ENCODE measurements around the gene HK2. TPM values are rescaled to one million over a fixed set of nuclear protein-coding genes. Genes with fewer than 3 reads are reported as not detected.

HK2 gene
- total and polyA plus RNA-seq, 5 donors from 2014 or later: 2.7 to 11.4 (median 4.9) TPM

DNA sequence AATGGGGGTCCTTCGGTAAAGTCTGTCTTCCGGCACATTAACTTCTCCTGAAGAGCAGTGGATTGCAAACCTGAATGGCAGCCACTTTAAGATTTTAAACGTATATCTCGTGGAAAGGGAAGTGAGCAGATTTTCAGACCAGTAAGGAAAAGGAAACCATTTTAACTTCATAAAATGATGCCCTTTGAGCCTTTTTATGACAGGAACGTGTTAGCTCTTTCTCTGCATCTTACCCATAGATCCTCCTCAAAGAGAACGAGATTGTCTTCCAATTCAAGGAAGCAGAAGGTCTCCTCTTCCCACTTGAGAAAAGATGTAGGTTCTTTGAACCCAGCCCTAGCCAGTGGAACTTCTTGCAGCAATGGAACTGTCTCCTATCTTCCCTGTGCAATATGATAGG is 35.6 kb downstream of the HK2 start:
- H3K4me3 ChIP-seq (ENCODE audit: low read depth, low read length): no peak overlapping the region
- Mint-ChIP-seq H3K9me3 (no peaks in the 10 kb centered on the region), H3K27ac (no peak overlapping the region), H3K4me1 (peaks cover 0 to 12% (median 6%) of the 10 kb centered on the region in 4 donors), H3K27me3 (no peaks in the 10 kb centered on the region), H3K36me3 (peaks cover 25% of the 10 kb centered on the region), H3K4me3 (no peak overlapping the region)
- DNase-seq: no peak
- no peaks in the 10 kb centered on the region for H3K4me1 ChIP-seq (ENCODE audit: control insufficient read depth, insufficient read depth, low read length, poor library complexity, severe bottlenecking)
- H3K36me3 ChIP-seq (ENCODE audit: control insufficient read depth, insufficient read depth, low read length): peaks cover 7% of the 10 kb centered on the region
- H3K9me3 ChIP-seq (ENCODE audit: control insufficient read depth in 2 of 2, low read length in 2 of 2): no peaks in the 10 kb centered on the region
- H3K27ac ChIP-seq (ENCODE audit: insufficient read depth, low read length, poor library complexity, severe bottlenecking): no peak overlapping the region
- no peak for ATAC-seq (ENCODE audit: low read depth in 2 of 2)
- no peaks in the 10 kb centered on the region for H3K27me3 ChIP-seq (ENCODE audit: control insufficient read depth, insufficient read depth, low read length)

DNA sequence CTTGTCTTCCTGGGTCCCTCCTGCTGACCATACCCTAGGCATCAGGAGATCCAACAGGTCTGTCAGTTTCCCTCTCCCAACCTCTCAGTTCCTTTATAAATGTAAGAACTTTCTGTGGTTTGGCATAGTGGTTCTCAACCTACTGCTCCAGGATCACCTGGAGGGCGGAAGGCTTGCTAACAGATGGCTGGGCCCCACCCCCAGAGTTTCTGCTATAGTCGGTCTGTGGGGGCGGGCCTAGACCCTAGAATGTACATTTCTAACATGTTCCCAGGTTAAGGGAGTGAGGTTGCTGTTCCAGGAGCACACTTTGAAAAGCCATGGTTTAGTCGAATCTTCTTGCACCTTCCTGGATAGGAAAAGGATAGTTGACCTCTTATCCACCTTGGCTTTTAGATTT is 37.0 kb downstream of the HK2 start:
- Mint-ChIP-seq H3K9me3 (no peaks in the 10 kb centered on the region), H3K36me3 (peaks cover 25% of the 10 kb centered on the region), H3K27me3 (no peaks in the 10 kb centered on the region), H3K4me3 (no peak overlapping the region), H3K4me1 (peaks cover 0 to 13% (median 6%) of the 10 kb centered on the region in 4 donors), H3K27ac (peak overlapping the region in 1 of 3 donors; percentile 26)
- no peaks in the 10 kb centered on the region for H3K9me3 ChIP-seq (ENCODE audit: control insufficient read depth in 2 of 2, low read length in 2 of 2)
- peaks cover under 1% of the 10 kb centered on the region for H3K4me1 ChIP-seq (ENCODE audit: control insufficient read depth, insufficient read depth, low read length, poor library complexity, severe bottlenecking)
- H3K27me3 ChIP-seq (ENCODE audit: control insufficient read depth, insufficient read depth, low read length): no peaks in the 10 kb centered on the region
- no peak overlapping the region for H3K4me3 ChIP-seq (ENCODE audit: low read depth, low read length)
- ATAC-seq (ENCODE audit: low read depth in 2 of 2): no peak
- no peak overlapping the region for H3K27ac ChIP-seq (ENCODE audit: insufficient read depth, low read length, poor library complexity, severe bottlenecking)
- no peak for DNase-seq
- peaks cover 7% of the 10 kb centered on the region for H3K36me3 ChIP-seq (ENCODE audit: control insufficient read depth, insufficient read depth, low read length)

DNA sequence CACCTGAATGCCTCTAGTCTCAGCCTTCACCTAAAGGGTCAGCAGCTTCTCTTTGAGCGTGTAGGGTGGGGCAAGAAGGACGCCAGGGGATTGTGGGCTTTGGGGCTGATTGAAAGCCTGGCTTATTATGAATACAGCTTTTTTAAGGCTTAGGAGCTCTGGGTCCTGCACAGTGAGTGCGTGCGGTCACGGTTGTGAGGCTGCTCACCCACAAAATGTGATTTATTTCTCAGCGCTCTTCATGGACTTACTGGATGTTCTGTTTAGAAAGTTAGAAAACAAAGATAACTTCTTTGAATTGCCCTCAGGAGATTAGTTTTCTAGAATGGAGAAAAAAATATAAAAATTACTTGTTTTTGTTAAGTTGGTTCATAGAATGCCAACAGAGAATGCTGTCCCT is 37.5 kb downstream of the HK2 start:
- Mint-ChIP-seq H3K4me3 (no peak overlapping the region), H3K27me3 (no peaks in the 10 kb centered on the region), H3K9me3 (no peaks in the 10 kb centered on the region), H3K27ac (peak overlapping the region in 1 of 3 donors; percentile 26), H3K36me3 (peaks cover 30% of the 10 kb centered on the region), H3K4me1 (peaks cover 3 to 18% (median 6%) of the 10 kb centered on the region in 4 donors)
- no peaks in the 10 kb centered on the region for H3K27me3 ChIP-seq (ENCODE audit: control insufficient read depth, insufficient read depth, low read length)
- ATAC-seq (ENCODE audit: low read depth in 2 of 2) (no peak), DNase-seq (no peak)
- H3K4me1 ChIP-seq (ENCODE audit: control insufficient read depth, insufficient read depth, low read length, poor library complexity, severe bottlenecking): peaks cover 4% of the 10 kb centered on the region
- H3K9me3 ChIP-seq (ENCODE audit: control insufficient read depth in 2 of 2, low read length in 2 of 2): no peaks in the 10 kb centered on the region
- no peak overlapping the region for H3K27ac ChIP-seq (ENCODE audit: insufficient read depth, low read length, poor library complexity, severe bottlenecking)
- peaks cover 7% of the 10 kb centered on the region for H3K36me3 ChIP-seq (ENCODE audit: control insufficient read depth, insufficient read depth, low read length)
- no peak overlapping the region for H3K4me3 ChIP-seq (ENCODE audit: low read depth, low read length)

DNA sequence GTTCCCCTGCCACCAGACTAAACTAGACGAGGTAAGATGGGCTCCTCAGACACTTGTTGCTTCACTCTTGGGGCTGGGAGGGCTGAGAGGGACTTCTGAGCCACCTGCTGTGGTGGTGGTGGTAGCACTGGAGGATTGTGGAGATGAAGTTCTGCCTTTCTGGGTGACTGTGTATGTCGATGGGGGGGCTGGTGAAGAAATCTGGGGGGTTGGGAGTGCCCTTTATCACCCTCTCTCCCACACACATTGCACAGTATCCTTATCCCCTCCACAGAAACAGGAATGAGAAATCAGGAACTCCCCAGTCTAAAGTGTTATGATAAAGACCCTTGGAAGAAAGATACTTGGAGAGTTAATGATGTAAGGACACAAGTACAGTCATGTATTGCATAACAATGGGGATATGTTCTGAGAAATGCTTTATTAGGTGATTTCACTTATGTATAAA is 38.5 kb downstream of the HK2 start:
- H3K36me3 Mint-ChIP-seq: peaks cover 28% of the 10 kb centered on the region
- peak overlapping the region in 2 of 3 donors; percentile 21 to 72 for H3K27ac Mint-ChIP-seq
- Histone ChIP-seq H3K27me3 (ENCODE audit: control insufficient read depth, insufficient read depth, low read length) (no peaks in the 10 kb centered on the region), H3K4me1 (ENCODE audit: control insufficient read depth, insufficient read depth, low read length, poor library complexity, severe bottlenecking) (peaks cover 4% of the 10 kb centered on the region), H3K27ac (ENCODE audit: insufficient read depth, low read length, poor library complexity, severe bottlenecking) (no peak overlapping the region), H3K4me3 (ENCODE audit: low read depth, low read length) (no peak overlapping the region), H3K9me3 (ENCODE audit: control insufficient read depth in 2 of 2, low read length in 2 of 2) (no peaks in the 10 kb centered on the region), H3K36me3 (ENCODE audit: control insufficient read depth, insufficient read depth, low read length) (peaks cover 7% of the 10 kb centered on the region)
- peaks cover 0 to 15% (median 5%) of the 10 kb centered on the region in 4 donors for H3K4me1 Mint-ChIP-seq
- no peaks in the 10 kb centered on the region for H3K27me3 Mint-ChIP-seq
- ATAC-seq (ENCODE audit: low read depth in 2 of 2): no peak
- H3K9me3 Mint-ChIP-seq: no peaks in the 10 kb centered on the region
- no peak overlapping the region for H3K4me3 Mint-ChIP-seq
- DNase-seq: no peak

DNA sequence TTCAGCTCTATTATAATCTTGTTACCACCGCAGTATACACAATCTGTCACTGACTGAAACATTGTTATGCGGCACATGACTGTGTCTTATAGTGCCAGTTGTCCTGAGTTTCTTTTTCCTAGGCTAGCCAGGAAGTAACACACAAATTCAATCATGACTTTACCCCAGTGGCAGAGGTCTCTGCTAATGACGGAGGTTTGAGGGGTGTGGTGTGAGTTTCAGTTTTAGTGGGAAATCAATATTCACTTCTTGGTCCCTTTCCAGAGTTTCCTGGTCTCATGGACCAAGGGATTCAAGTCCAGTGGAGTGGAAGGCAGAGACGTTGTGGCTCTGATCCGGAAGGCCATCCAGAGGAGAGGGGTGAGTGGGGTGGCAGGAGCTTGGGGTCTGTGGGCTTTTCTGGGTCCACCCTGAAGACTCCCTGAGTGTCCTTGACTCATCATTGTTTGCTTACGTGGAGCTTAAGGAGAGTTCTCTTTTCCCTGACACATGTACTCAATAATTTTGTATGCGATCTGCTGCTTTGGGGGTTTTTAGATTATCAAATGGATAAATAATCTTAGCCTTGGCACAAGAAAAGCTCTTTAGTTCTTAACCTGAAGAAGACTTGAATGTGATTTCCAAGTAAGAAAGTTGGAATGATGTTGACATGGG is 39.2 kb downstream of the HK2 start:
- Mint-ChIP-seq H3K4me1 (peaks cover 0 to 15% (median 5%) of the 10 kb centered on the region in 4 donors), H3K9me3 (no peaks in the 10 kb centered on the region), H3K4me3 (no peak overlapping the region), H3K36me3 (peaks cover 25% of the 10 kb centered on the region), H3K27ac (peak overlapping the region in 1 of 3 donors; percentile 21), H3K27me3 (no peaks in the 10 kb centered on the region)
- no peak overlapping the region for H3K27ac ChIP-seq (ENCODE audit: insufficient read depth, low read length, poor library complexity, severe bottlenecking)
- no peaks in the 10 kb centered on the region for H3K9me3 ChIP-seq (ENCODE audit: control insufficient read depth in 2 of 2, low read length in 2 of 2)
- H3K36me3 ChIP-seq (ENCODE audit: control insufficient read depth, insufficient read depth, low read length): peaks cover 8% of the 10 kb centered on the region
- no peak for DNase-seq
- no peak overlapping the region for H3K4me3 ChIP-seq (ENCODE audit: low read depth, low read length)
- no peaks in the 10 kb centered on the region for H3K27me3 ChIP-seq (ENCODE audit: control insufficient read depth, insufficient read depth, low read length)
- ATAC-seq (ENCODE audit: low read depth in 2 of 2): no peak
- H3K4me1 ChIP-seq (ENCODE audit: control insufficient read depth, insufficient read depth, low read length, poor library complexity, severe bottlenecking): peaks cover 4% of the 10 kb centered on the region

DNA sequence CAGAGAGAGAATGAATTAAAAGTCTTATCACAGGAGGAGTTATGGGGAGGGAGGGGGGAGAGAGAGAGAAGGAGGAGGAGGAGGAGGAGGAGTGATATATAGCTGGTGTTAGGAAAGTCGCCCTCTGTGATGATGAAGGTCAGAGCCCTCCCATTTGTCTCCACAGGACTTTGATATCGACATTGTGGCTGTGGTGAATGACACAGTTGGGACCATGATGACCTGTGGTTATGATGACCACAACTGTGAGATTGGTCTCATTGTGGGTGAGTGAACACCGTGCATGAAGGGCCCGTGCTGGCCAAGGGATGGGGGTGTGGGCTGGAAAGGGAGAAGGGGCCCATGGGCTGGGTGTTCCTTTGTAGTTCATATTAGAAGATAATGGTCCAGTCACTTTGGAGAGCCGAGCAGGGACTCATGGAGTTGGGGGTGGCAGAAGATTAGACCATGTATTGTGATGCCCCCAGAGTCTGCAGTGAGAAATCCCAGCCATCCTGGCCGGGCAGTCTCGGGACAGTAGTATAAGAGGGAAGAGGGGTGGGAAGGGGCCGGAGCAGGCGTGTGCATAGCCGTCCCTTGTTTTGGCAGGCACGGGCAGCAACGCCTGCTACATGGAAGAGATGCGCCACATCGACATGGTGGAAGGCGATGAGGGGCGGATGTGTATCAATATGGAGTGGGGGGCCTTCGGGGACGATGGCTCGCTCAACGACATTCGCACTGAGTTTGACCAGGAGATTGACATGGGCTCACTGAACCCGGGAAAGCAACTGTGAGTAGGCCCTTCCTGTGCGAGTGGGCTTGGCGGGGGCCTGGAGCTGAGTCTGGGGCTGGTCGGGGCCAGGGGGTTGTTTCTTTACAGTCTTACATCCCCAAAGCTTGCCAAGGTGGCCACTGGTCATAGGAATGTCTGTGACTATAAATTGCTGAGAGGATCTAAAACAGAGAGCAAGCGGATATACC is 40.0 kb downstream of the HK2 start:
- H3K36me3 ChIP-seq (ENCODE audit: control insufficient read depth, insufficient read depth, low read length): peaks cover 9% of the 10 kb centered on the region
- Mint-ChIP-seq H3K36me3 (peaks cover 18% of the 10 kb centered on the region), H3K27me3 (no peaks in the 10 kb centered on the region), H3K4me3 (no peak overlapping the region), H3K27ac (peak overlapping the region; percentile 9 to 57 (median 26)), H3K4me1 (peaks cover 0 to 9% (median 5%) of the 10 kb centered on the region in 4 donors), H3K9me3 (no peaks in the 10 kb centered on the region)
- H3K27me3 ChIP-seq (ENCODE audit: control insufficient read depth, insufficient read depth, low read length): no peaks in the 10 kb centered on the region
- H3K9me3 ChIP-seq (ENCODE audit: control insufficient read depth in 2 of 2, low read length in 2 of 2): no peaks in the 10 kb centered on the region
- DNase-seq (no peak), ATAC-seq (ENCODE audit: low read depth in 2 of 2) (no peak)
- no peak overlapping the region for H3K27ac ChIP-seq (ENCODE audit: insufficient read depth, low read length, poor library complexity, severe bottlenecking)
- H3K4me3 ChIP-seq (ENCODE audit: low read depth, low read length): no peak overlapping the region
- peaks cover 4% of the 10 kb centered on the region for H3K4me1 ChIP-seq (ENCODE audit: control insufficient read depth, insufficient read depth, low read length, poor library complexity, severe bottlenecking)

DNA sequence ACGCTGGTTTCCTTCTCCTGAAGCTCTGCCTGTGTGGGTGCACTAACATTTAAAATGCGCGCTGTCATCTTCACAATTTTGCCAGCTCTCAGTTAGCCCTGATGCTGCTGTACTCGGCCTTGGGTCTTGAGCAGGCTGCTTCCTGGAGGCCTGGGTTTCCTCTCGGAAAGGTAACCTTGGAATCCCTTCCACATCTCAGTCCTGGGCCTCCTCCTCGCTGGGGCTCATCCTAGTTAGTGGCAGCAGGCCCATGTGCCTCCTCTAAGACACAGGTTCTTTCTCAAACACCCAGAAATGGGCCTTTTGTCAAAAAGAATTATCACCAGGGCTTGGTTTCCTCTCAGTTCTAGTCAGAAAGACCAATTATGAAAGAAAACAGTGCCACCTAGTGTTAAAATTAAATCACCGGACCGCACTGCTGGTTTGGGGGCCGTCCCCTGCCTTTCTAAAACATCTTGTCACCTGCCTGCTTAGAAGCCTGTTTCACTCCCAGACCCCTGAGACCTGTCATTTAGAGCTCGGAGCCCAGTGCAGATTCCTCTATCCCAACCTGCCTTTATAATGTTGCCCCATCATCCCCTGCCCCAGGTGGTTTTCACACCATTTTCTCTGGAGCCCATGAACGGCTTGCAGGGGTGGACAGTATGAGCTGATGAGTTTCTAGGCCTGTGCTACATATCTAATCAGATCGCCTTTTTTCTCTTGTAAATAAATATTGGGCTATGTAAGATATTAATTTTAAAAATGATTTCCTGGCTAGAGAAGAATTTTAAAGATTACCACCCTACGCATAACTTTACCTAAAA is 42.4 kb downstream of the HK2 start:
- no peaks in the 10 kb centered on the region for H3K27me3 ChIP-seq (ENCODE audit: control insufficient read depth, insufficient read depth, low read length)
- H3K36me3 ChIP-seq (ENCODE audit: control insufficient read depth, insufficient read depth, low read length): peaks cover 25% of the 10 kb centered on the region
- DNase-seq (peak; percentile 13 to 77 (median 74)), ATAC-seq (ENCODE audit: low read depth in 2 of 2) (peak; percentile 54 to 62)
- Mint-ChIP-seq H3K27me3 (no peaks in the 10 kb centered on the region), H3K4me1 (peaks cover 0 to 9% (median 5%) of the 10 kb centered on the region in 4 donors), H3K36me3 (peaks cover 30% of the 10 kb centered on the region), H3K27ac (peak overlapping the region in 2 of 3 donors; percentile 60 to 67), H3K9me3 (no peaks in the 10 kb centered on the region), H3K4me3 (no peak overlapping the region)
- no peak overlapping the region for H3K4me3 ChIP-seq (ENCODE audit: low read depth, low read length)
- H3K9me3 ChIP-seq (ENCODE audit: control insufficient read depth in 2 of 2, low read length in 2 of 2): no peaks in the 10 kb centered on the region
- H3K4me1 ChIP-seq (ENCODE audit: control insufficient read depth, insufficient read depth, low read length, poor library complexity, severe bottlenecking): peaks cover 4% of the 10 kb centered on the region
- no peak overlapping the region for H3K27ac ChIP-seq (ENCODE audit: insufficient read depth, low read length, poor library complexity, severe bottlenecking)

All from CD4-positive, CD25-positive, alpha-beta regulatory T cell (primary cell).